SH-SY5Y (cell line): Measurements from ENCODE around the gene NSUN2.

ENCODE experiments used
- GATA2 ChIP-seq: IDR thresholded peaks from 2 replicates; pipeline ENCODE4 v1.6.1; 2011; ENCODE audit warnings: mild to moderate bottlenecking, low read depth, low read length
- GATA3 ChIP-seq: IDR thresholded peaks from 2 replicates; pipeline ENCODE4 v1.6.1; 2011; ENCODE audit warnings: low read depth, mild to moderate bottlenecking, low read length, moderate library complexity

GRCh38 chr5:6626508-6626907 is 6.3 kb downstream of the NSUN2 start:
- TF ChIP-seq GATA2: no peak
- no peak for TF ChIP-seq GATA3
